HepG2 (cell line): Measurements from ENCODE around the gene MAPK14. TPM values are rescaled to one million over a fixed set of nuclear protein-coding genes. Genes with fewer than 3 reads are reported as not detected.

Experiments used
- ATAC-seq: fragments of 200-7000 bp; cut with Tn5 transposase; 3 replicates; pipeline ENCODE4 v1.9.1; 2020; ENCODE audit warnings: mild to moderate bottlenecking, moderate library complexity
- BruUV-seq: library from RNA; stranded (reverse); fragments of 400-500 nt; replicated peaks from 2 replicates; lab custom pipeline; 2021; lab: Mats Ljungman, UMichigan
- CTCF ChIA-PET: fragments of 300-600 bp; formaldehyde crosslinking; extraction: SDS; loops from one replicate; lab custom pipeline; 2021; ENCODE audit warnings: low total read pairs, inconsistent platforms, low intra/inter-chr PET ratio; lab: Yijun Ruan, JAX
- POLR2A ChIA-PET: fragments of 350-600 bp; sonication (Branson Sonifier 250); formaldehyde crosslinking; loops from one replicate; lab custom pipeline; 2020; ENCODE audit warnings: antibody characterized with exemption, inconsistent platforms; lab: Yijun Ruan, JAX
- DNase-seq: peaks from one replicate; pipeline ENCODE4 v3.0.0-alpha.2; 2015; ENCODE audit warnings: low spot score
- FAIRE-seq: peaks from 3 replicates; lab custom pipeline; 2011; peaks lifted over from hg19 to GRCh38; lab: Jason Lieb, UNC
- H2AFZ ChIP-seq: one replicate; pipeline ENCODE4 v1.6.1; 2011; ENCODE audit warnings: low read length, inconsistent platforms
- H3K27ac ChIP-seq: fragments of 300-600 bp; 3 replicates; pipeline ENCODE4 v1.8.0; 2011; ENCODE audit warnings: mixed run types, mild to moderate bottlenecking, mixed read lengths, low read length, inconsistent platforms; ENCODE audit not compliant: insufficient read depth; ENCODE audit errors: extremely low read length
- H3K27me3 ChIP-seq, 2 experiments: fragments of 200-600 bp in 1 of 2; 2 replicates in 1 of 2; 3 replicates in 1 of 2; pipeline versions ENCODE4 v1.6.0 to v1.8.0; 2011; ENCODE audit warnings: low read length in 2 of 2, mild to moderate bottlenecking in 2 of 2, moderate library complexity in 2 of 2, inconsistent platforms in 1 of 2; ENCODE audit not compliant: insufficient read depth in 2 of 2, control insufficient read depth in 1 of 2
- H3K36me3 ChIP-seq, 2 experiments: fragments of 200-600 bp in 1 of 2; replicated peaks in 1 of 2; 2 replicates in 1 of 2; 3 replicates in 1 of 2; pipeline versions ENCODE4 v1.5.1 to v1.8.0; 2011; ENCODE audit warnings: low read length in 2 of 2, inconsistent platforms in 1 of 2; ENCODE audit not compliant: insufficient read depth in 2 of 2, control insufficient read depth in 1 of 2
- H3K4me1 ChIP-seq: 2 replicates; pipeline ENCODE4 v1.5.1; 2012; ENCODE audit warnings: low read length, inconsistent platforms; ENCODE audit not compliant: insufficient read depth
- H3K4me2 ChIP-seq: 2 replicates; pipeline ENCODE4 v1.6.0; 2011; ENCODE audit warnings: low read depth, low read length, inconsistent platforms
- H3K4me3 ChIP-seq, 3 experiments: fragments of 200-600 bp in 1 of 3; sonication (generic), shearing (Covaris generic) in 1 of 3; replicated peaks in 1 of 3; 2 replicates each; pipeline ENCODE4 v1.5.1; 2011 to 2016; ENCODE audit warnings: low read length in 3 of 3, inconsistent platforms in 2 of 3, low read depth in 2 of 3, mild to moderate bottlenecking in 2 of 3, control low read depth in 1 of 3, mixed read lengths in 1 of 3; ENCODE audit not compliant: insufficient read depth in 1 of 3
- H3K79me2 ChIP-seq: one replicate; pipeline ENCODE4 v1.6.1; 2011; ENCODE audit warnings: low read length, inconsistent platforms; ENCODE audit not compliant: insufficient read depth
- H3K9ac ChIP-seq: 2 replicates; pipeline ENCODE4 v1.6.0; 2011; ENCODE audit warnings: mild to moderate bottlenecking, low read depth, low read length, inconsistent platforms; ENCODE audit not compliant: insufficient read depth
- H3K9me3 ChIP-seq: 2 replicates; pipeline ENCODE4 v1.5.1; 2012; ENCODE audit warnings: mild to moderate bottlenecking, low read length
- H4K20me1 ChIP-seq: 2 replicates; pipeline ENCODE4 v1.6.0; 2011; ENCODE audit warnings: inconsistent platforms, mild to moderate bottlenecking, low read length, moderate library complexity; ENCODE audit not compliant: insufficient read depth
- CENPT ChIP-seq: sonication (generic); formaldehyde crosslinking; IDR thresholded peaks from 2 replicates; pipeline ENCODE4 v1.8.0; 2022; ENCODE audit warnings: low read depth, mild to moderate bottlenecking, moderate library complexity, missing genetic modification reagents
- EED ChIP-seq: sonication (generic); formaldehyde crosslinking; IDR thresholded peaks from 2 replicates; pipeline ENCODE4 v1.5.0; 2020; ENCODE audit warnings: mild to moderate bottlenecking, missing genetic modification reagents
- FOXM1 ChIP-seq: sonication (generic); formaldehyde crosslinking; IDR thresholded peaks from 2 replicates; pipeline ENCODE4 v1.5.0; 2020; ENCODE audit warnings: missing genetic modification reagents
- HNRNPL ChIP-seq: fragments of 200-400 bp; formaldehyde crosslinking; IDR thresholded peaks from 2 replicates; pipeline ENCODE4 v1.6.1; 2017; ENCODE audit warnings: mild to moderate bottlenecking, low read depth, low read length
- MAFG ChIP-seq: sonication (generic); formaldehyde crosslinking; IDR thresholded peaks from 2 replicates; pipeline ENCODE4 v1.5.1; 2020; ENCODE audit warnings: mild to moderate bottlenecking, missing genetic modification reagents
- ZNF274 ChIP-seq: sonication (generic); formaldehyde crosslinking; IDR thresholded peaks from 2 replicates; pipeline ENCODE4 v1.5.1; 2020; ENCODE audit warnings: mild to moderate bottlenecking, missing genetic modification reagents
- ZNF569 ChIP-seq: sonication (generic); formaldehyde crosslinking; IDR thresholded peaks from 2 replicates; pipeline ENCODE4 v1.5.0; 2020; ENCODE audit warnings: mild to moderate bottlenecking, missing genetic modification reagents, moderate library complexity, borderline replicate concordance
- WGBS: methylation state at CpG from one replicate; pipeline ENCODE4 v1.1.6; 2017; ENCODE audit warnings: low lambda C conversion rate; 5-methylcytosine and 5-hydroxymethylcytosine counted together
- in situ Hi-C: cut with HindIII; loops from 2 replicates; pipeline ENCODE4 v1.10.0; 2017; ENCODE audit warnings: low pct_unique_long_range_greater_than_20kb; ENCODE audit not compliant: extremely low pct_ligation_motif_present
- intact Hi-C: fragments of 100-400 bp; cut with micrococcal nuclease; formaldehyde crosslinking; loops from one replicate; pipeline ENCODE4 v1.10.0; 2022; ENCODE audit not compliant: unreplicated experiment
- polyA plus RNA-seq, 8 experiments: library from polyadenylated mRNA; depleted of rRNA in 3 of 8; stranded (reverse) in 7 of 8; unstranded in 1 of 8; fragments of >200 nt; fragmentation: Illumina TruSeq in 4 of 8; extraction: Trizol in 4 of 8; gene quantifications; 2 replicates each; pipeline versions ENCODE4 v1.2.1 to v1.2.3, GENCODE V29; 2011 to 2016; ENCODE audit warnings: low read depth in 4 of 8, missing spikeins in 1 of 8, mixed read lengths in 1 of 8; ENCODE audit not compliant: insufficient read depth in 1 of 8
- total RNA-seq, 5 experiments: library from RNA; depleted of rRNA; stranded (reverse); fragments of >200 nt; fragmentation: Illumina TruSeq; extraction: Trizol; gene quantifications; 2 replicates each; pipeline ENCODE4 v1.2.3, GENCODE V29; 2016; ENCODE audit warnings: low read depth in 1 of 5
- TF ChIP-seq, protein P1 (sequence below): sonication (generic); formaldehyde crosslinking; IDR thresholded peaks from 2 replicates; pipeline ENCODE4 v1.8.1; 2023; ENCODE audit warnings: mild to moderate bottlenecking, missing genetic modification reagents
- TF ChIP-seq, protein P2 (sequence below): IDR thresholded peaks from 2 replicates; pipeline ENCODE4 v1.6.1; 2016; ENCODE audit warnings: missing compliant biosample characterization, missing genetic modification reagents, borderline replicate concordance
- TF ChIP-seq, protein P3 (sequence below), 2 experiments: IDR thresholded peaks; 2 replicates each; pipeline ENCODE4 v1.6.1; 2011 to 2012; ENCODE audit warnings: low read length in 2 of 2, borderline replicate concordance in 1 of 2, low read depth in 1 of 2, mild to moderate bottlenecking in 1 of 2, moderate library complexity in 1 of 2

Gene MAPK14
- total and polyA plus RNA-seq, 2 of the 13 experiments (the other 11 are each of a cell fraction or from before 2014, with no cell fraction given), result 66.3 to 67.3 TPM

DNA sequence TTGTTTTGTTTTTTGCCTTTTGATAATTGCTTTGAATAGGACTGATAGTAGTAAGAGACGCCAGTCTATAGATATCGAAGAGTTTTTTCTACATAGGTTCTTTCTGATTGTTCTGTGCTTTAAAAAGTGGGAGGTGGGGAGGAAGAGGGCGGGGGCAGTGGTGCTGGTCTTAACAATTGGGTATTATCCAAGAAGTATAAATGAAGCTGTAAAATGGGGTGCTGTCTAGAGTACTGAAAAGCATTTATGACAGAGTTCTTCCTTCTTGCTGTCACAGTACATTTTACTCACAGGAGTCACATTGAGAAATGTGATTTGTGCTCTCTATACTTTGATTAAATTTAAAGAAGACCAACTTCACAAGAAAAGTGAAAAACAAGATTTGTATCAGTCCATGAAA lies 41.0 kb downstream of the MAPK14 start:
- FAIRE-seq, result no peak
- in situ Hi-C loops, result no loop called here

DNA sequence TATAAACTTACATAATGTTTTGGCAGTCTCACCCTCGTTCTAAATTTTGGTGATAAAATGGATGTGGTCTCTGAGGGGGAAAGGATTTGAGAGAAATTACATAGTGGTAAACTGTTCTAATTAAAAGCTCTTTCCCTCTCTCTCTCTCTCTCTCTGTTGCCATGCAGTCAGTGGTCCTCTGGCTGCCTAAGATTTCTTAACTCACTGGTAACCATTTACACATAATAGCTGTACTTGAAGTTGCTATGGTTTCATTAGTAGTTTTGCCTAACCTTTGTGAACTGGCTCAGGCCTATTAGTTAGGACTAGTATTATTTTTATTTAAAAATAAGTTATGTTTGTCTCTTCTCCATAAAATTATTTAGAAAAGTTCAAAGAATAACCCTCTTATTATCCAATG lies 42.0 kb downstream of the MAPK14 start:
- 96% methylated on average over 1 of the region's 1 CpG for WGBS
- H3K9ac ChIP-seq, result no peak overlapping the region
- ChIA-PET POLR2A (no interaction called here), CTCF (no interaction called here)
- BruUV-seq, result no TSS peak
- peaks cover 5% of the 10 kb centered on the region; the same call in 1 of the 2 replicates for H4K20me1 ChIP-seq
- H3K9me3 ChIP-seq, result no peaks in the 10 kb centered on the region
- no peak overlapping the region for H2AFZ ChIP-seq
- H3K79me2 ChIP-seq, result peaks cover 76% of the 10 kb centered on the region
- peaks cover 0 to 15% of the 10 kb centered on the region in 2 experiments; a peak in 2 of 5 replicates for H3K36me3 ChIP-seq
- H3K4me2 ChIP-seq, result no peak overlapping the region
- no peak for ATAC-seq
- no peak for FAIRE-seq
- no peak for DNase-seq
- no peak overlapping the region for H3K27ac ChIP-seq
- H3K27me3 ChIP-seq, result no peaks in the 10 kb centered on the region
- peaks cover 50% of the 10 kb centered on the region for H3K4me1 ChIP-seq
- no peak overlapping the region for H3K4me3 ChIP-seq
- intact Hi-C loops (no loop called here), in situ Hi-C loops (no loop called here)
- TF ChIP-seq CENPT, result no peak
- TF ChIP-seq ZNF569 (CRISPR knock-in tag), result no peak
- TF ChIP-seq, protein P1, sequence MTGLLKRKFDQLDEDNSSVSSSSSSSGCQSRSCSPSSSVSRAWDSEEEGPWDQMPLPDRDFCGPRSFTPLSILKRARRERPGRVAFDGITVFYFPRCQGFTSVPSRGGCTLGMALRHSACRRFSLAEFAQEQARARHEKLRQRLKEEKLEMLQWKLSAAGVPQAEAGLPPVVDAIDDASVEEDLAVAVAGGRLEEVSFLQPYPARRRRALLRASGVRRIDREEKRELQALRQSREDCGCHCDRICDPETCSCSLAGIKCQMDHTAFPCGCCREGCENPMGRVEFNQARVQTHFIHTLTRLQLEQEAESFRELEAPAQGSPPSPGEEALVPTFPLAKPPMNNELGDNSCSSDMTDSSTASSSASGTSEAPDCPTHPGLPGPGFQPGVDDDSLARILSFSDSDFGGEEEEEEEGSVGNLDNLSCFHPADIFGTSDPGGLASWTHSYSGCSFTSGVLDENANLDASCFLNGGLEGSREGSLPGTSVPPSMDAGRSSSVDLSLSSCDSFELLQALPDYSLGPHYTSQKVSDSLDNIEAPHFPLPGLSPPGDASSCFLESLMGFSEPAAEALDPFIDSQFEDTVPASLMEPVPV, result no peak
- TF ChIP-seq EED (CRISPR knock-in tag), result no peak
- no peak for TF ChIP-seq HNRNPL
- TF ChIP-seq, protein P2, sequence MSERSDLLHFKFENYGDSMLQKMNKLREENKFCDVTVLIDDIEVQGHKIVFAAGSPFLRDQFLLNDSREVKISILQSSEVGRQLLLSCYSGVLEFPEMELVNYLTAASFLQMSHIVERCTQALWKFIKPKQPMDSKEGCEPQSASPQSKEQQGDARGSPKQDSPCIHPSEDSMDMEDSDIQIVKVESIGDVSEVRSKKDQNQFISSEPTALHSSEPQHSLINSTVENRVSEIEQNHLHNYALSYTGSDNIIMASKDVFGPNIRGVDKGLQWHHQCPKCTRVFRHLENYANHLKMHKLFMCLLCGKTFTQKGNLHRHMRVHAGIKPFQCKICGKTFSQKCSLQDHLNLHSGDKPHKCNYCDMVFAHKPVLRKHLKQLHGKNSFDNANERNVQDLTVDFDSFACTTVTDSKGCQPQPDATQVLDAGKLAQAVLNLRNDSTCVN (CRISPR knock-in tag), result no peak
- no peak for TF ChIP-seq ZNF274 (CRISPR knock-in tag)
- TF ChIP-seq MAFG (CRISPR knock-in tag), result no peak

More for the DNA sequence above, 41.0 kb downstream of the MAPK14 start:
- H3K9ac ChIP-seq, result no peak overlapping the region
- no peak overlapping the region for H2AFZ ChIP-seq
- peaks cover 5% of the 10 kb centered on the region; the same call in 1 of the 2 replicates for H4K20me1 ChIP-seq
- BruUV-seq, result no TSS peak
- H3K27ac ChIP-seq, result no peak overlapping the region
- no peaks in the 10 kb centered on the region for H3K9me3 ChIP-seq
- no peak for DNase-seq
- H3K4me2 ChIP-seq, result no peak overlapping the region
- H3K4me1 ChIP-seq, result peaks cover 60% of the 10 kb centered on the region
- H3K4me3 ChIP-seq, result no peak overlapping the region
- ChIA-PET POLR2A (interaction anchor here (1.3 to 1.4 kb wide), 2 partner anchors 27 to 40 kb away, joined by 3 read pairs; no protein-coding TSS in a partner anchor), CTCF (no interaction called here)
- no peak for ATAC-seq
- peaks cover 80% of the 10 kb centered on the region for H3K79me2 ChIP-seq
- no peak for TF ChIP-seq FOXM1 (CRISPR knock-in tag)
- TF ChIP-seq, protein P3, sequence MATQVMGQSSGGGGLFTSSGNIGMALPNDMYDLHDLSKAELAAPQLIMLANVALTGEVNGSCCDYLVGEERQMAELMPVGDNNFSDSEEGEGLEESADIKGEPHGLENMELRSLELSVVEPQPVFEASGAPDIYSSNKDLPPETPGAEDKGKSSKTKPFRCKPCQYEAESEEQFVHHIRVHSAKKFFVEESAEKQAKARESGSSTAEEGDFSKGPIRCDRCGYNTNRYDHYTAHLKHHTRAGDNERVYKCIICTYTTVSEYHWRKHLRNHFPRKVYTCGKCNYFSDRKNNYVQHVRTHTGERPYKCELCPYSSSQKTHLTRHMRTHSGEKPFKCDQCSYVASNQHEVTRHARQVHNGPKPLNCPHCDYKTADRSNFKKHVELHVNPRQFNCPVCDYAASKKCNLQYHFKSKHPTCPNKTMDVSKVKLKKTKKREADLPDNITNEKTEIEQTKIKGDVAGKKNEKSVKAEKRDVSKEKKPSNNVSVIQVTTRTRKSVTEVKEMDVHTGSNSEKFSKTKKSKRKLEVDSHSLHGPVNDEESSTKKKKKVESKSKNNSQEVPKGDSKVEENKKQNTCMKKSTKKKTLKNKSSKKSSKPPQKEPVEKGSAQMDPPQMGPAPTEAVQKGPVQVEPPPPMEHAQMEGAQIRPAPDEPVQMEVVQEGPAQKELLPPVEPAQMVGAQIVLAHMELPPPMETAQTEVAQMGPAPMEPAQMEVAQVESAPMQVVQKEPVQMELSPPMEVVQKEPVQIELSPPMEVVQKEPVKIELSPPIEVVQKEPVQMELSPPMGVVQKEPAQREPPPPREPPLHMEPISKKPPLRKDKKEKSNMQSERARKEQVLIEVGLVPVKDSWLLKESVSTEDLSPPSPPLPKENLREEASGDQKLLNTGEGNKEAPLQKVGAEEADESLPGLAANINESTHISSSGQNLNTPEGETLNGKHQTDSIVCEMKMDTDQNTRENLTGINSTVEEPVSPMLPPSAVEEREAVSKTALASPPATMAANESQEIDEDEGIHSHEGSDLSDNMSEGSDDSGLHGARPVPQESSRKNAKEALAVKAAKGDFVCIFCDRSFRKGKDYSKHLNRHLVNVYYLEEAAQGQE (IDR thresholded peaks at IDR 0.05; ENCODE audit: borderline replicate concordance in 1 of 2, low read depth in 1 of 2, low read length in 2 of 2), result peak in 1 of 2 experiments; percentile 49; a peak in 1 of 4 replicates
- 96% methylated on average over 3 of the region's 3 CpGs for WGBS
- no peaks in the 10 kb centered on the region for H3K27me3 ChIP-seq
- H3K36me3 ChIP-seq, result peaks cover 0 to 11% of the 10 kb centered on the region in 2 experiments; a peak in 2 of 5 replicates
- intact Hi-C loops, result no loop called here
